A673 (cell line): ENCODE results near the gene UFL1. TPM values are rescaled to one million over a fixed set of nuclear protein-coding genes. Genes with fewer than 3 reads are reported as not detected.

ENCODE experiments used
- BruUV-seq: library from RNA; stranded (reverse); fragments of 400-500 nt; replicated peaks from 2 replicates; lab custom pipeline; 2021; lab: Mats Ljungman, UMichigan
- CTCF ChIA-PET: fragments of 300-600 bp; sonication (Branson Sonifier 250); formaldehyde crosslinking; loops from one replicate; lab custom pipeline; 2022; ENCODE audit warnings: antibody characterized with exemption; lab: Charles Lee
- POLR2A ChIA-PET: fragments of 300-600 bp; sonication (Branson Sonifier 250); formaldehyde crosslinking; loops from one replicate; lab custom pipeline; 2022; ENCODE audit warnings: antibody characterized with exemption; ENCODE audit not compliant: low non-redundant PET; lab: Charles Lee
- DNase-seq: peaks from one replicate; pipeline ENCODE4 v3.0.0-alpha.2; 2015; ENCODE audit warnings: low spot score
- H3K27ac ChIP-seq: fragments of 200-600 bp; sonication (generic); 2 replicates; pipeline ENCODE4 v1.5.1; 2016; ENCODE audit warnings: mixed run types, low read depth, mild to moderate bottlenecking, mixed read lengths, antibody characterized with exemption, low read length; ENCODE audit not compliant: poor library complexity, severe bottlenecking
- H3K27me3 ChIP-seq: fragments of 200-600 bp; sonication (generic); replicated peaks from 2 replicates; pipeline ENCODE4 v1.6.1; 2017; ENCODE audit warnings: mixed run types, low read depth, mild to moderate bottlenecking, mixed read lengths, antibody characterized with exemption, low read length; ENCODE audit not compliant: insufficient read depth, poor library complexity
- H3K36me3 ChIP-seq: fragments of 200-600 bp; sonication (generic); 2 replicates; pipeline ENCODE4 v1.6.1; 2016; ENCODE audit warnings: mixed run types, mild to moderate bottlenecking, mixed read lengths, antibody characterized with exemption, low read length; ENCODE audit not compliant: insufficient read depth, poor library complexity, severe bottlenecking
- H3K4me1 ChIP-seq: fragments of 200-600 bp; sonication (generic); 2 replicates; pipeline ENCODE4 v1.6.1; 2017; ENCODE audit warnings: mixed run types, mild to moderate bottlenecking, mixed read lengths, antibody characterized with exemption, low read length; ENCODE audit not compliant: insufficient read depth, poor library complexity, severe bottlenecking
- H3K4me3 ChIP-seq: fragments of 200-600 bp; sonication (generic); 2 replicates; pipeline ENCODE4 v1.5.1; 2016; ENCODE audit warnings: low read depth, mixed run types, mild to moderate bottlenecking, mixed read lengths, low read length; ENCODE audit not compliant: poor library complexity, severe bottlenecking
- H3K9me3 ChIP-seq: fragments of 200-600 bp; sonication (generic); 2 replicates; pipeline ENCODE4 v1.6.1; 2016; ENCODE audit warnings: mixed run types, low read depth, mild to moderate bottlenecking, mixed read lengths, antibody characterized with exemption, low read length; ENCODE audit not compliant: poor library complexity, severe bottlenecking
- EZH2 ChIP-seq: fragments of 200-600 bp; sonication (generic); IDR thresholded peaks from 2 replicates; pipeline ENCODE4 v1.6.1; 2017; ENCODE audit warnings: borderline replicate concordance, low read depth, mild to moderate bottlenecking, mixed read lengths, antibody characterized with exemption, low read length; ENCODE audit not compliant: poor library complexity, severe bottlenecking
- intact Hi-C: fragments of 100-400 bp; cut with micrococcal nuclease; formaldehyde crosslinking; loops from one replicate; pipeline ENCODE4 v1.10.0; 2022; ENCODE audit not compliant: unreplicated experiment
- total RNA-seq: library from RNA; stranded (reverse); gene quantifications from 2 replicates; pipeline ENCODE4 v1.2.3, GENCODE V29; 2021
- TF ChIP-seq, protein P1 (sequence below): fragments of 300-800, 200-600 bp; sonication (generic); conservative IDR thresholded peaks from 2 replicates; pipeline ENCODE4 v1.5.1; 2017; ENCODE audit warnings: low read depth, mild to moderate bottlenecking, antibody characterized with exemption, low read length, moderate library complexity, mixed read lengths

The UFL1 gene
- total RNA-seq, 1 experiment from 2014 or later, result 19.6 TPM

DNA sequence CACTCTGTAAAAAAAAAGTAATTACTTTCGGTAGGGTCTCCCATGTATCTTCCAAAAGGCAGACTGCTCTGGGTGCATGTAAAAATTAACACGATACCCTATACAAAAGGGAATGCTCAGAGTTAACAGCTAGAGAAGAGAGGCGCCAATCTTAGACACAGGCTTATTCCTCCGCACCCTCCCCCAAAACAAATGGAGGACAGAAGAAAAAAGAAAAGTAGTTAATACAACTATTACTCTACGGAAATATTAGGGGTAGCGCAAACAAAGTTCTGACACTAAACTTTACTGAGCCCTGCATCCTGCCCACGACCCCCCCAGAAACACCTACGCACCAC is 331 bp upstream of the UFL1 start:
- intact Hi-C loops, result loop anchor here (10.0 kb wide), 1 partner anchor 374 kb away; the partner anchor contains the start of gene NDUFAF4
- no peak for TF ChIP-seq EZH2
- TF ChIP-seq, protein P1, sequence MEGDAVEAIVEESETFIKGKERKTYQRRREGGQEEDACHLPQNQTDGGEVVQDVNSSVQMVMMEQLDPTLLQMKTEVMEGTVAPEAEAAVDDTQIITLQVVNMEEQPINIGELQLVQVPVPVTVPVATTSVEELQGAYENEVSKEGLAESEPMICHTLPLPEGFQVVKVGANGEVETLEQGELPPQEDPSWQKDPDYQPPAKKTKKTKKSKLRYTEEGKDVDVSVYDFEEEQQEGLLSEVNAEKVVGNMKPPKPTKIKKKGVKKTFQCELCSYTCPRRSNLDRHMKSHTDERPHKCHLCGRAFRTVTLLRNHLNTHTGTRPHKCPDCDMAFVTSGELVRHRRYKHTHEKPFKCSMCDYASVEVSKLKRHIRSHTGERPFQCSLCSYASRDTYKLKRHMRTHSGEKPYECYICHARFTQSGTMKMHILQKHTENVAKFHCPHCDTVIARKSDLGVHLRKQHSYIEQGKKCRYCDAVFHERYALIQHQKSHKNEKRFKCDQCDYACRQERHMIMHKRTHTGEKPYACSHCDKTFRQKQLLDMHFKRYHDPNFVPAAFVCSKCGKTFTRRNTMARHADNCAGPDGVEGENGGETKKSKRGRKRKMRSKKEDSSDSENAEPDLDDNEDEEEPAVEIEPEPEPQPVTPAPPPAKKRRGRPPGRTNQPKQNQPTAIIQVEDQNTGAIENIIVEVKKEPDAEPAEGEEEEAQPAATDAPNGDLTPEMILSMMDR, result no peak
- no peaks in the 10 kb centered on the region for H3K9me3 ChIP-seq
- peaks cover 21% of the 10 kb centered on the region for H3K36me3 ChIP-seq
- H3K4me1 ChIP-seq, result peaks cover 20% of the 10 kb centered on the region
- POLR2A ChIA-PET, result interaction anchor here (0.6 kb wide), 1 partner anchor 380 kb away, joined by 4 read pairs; no protein-coding TSS in a partner anchor
- H3K4me3 ChIP-seq, result peak overlapping the region; percentile 84
- H3K27me3 ChIP-seq, result no peaks in the 10 kb centered on the region
- peak overlapping the region; percentile 95 for H3K27ac ChIP-seq
- DNase-seq, result no peak
- CTCF ChIA-PET, result no interaction called here
- BruUV-seq, result no TSS peak

DNA sequence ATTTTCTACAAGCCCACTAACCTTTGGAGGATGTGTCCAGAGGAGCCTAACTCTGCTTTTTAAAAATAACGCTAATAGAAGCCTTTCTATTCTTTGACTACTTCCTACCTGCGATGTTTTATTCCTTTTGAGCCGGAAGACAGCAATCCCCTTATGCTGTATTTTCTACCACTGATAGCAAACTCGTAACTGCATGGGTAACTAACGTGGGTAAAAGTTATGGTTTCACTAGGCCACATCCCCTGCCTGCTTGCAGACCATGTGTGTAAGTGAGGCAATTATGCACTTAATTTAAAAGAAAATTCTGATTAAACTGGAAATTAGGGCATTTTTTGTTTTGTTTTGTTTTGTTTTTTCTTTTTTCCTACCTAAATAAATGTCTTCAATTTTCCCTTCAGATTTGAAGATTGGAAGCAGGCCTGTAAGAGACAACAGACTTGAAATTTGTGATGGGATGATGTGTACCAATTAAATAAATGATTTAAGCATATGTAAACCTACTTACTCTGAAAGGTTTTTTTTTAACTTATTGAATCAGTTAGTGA is 931 bp downstream of the UFL1 start:
- Histone ChIP-seq H3K36me3 (peaks cover 27% of the 10 kb centered on the region), H3K4me3 (peak overlapping the region; percentile 84), H3K27ac (peak overlapping the region; percentile 95), H3K4me1 (peaks cover 20% of the 10 kb centered on the region), H3K9me3 (no peaks in the 10 kb centered on the region), H3K27me3 (no peaks in the 10 kb centered on the region)
- ChIA-PET CTCF (no interaction called here), POLR2A (no interaction called here)
- intact Hi-C loops, result loop anchor here (10.0 kb wide), 1 partner anchor 372 kb away; the partner anchor contains the start of gene NDUFAF4
- TSS peak; percentile 62 for BruUV-seq
- no peak for TF ChIP-seq EZH2
- TF ChIP-seq, protein P1, result no peak
- DNase-seq, result peak; percentile 39

DNA sequence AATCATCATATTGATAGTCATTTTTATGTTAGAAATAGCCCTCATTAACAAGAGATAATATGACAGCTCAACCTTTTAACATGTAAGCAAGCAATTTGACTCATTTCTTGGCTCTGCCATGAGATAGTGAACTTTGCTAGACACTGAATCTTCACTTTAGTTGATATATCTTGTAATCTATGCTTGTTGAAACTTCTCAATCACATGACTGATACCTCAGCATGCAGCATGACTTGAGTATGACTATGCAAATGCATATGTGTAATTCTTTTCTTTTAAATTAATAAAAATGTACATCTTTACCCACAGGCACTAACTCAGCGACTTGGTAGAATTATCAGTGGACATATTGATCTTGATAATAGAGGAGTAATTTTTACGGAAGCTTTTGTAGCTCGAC is 6.6 kb downstream of the UFL1 start:
- ChIA-PET POLR2A (no interaction called here), CTCF (no interaction called here)
- peaks cover 6% of the 10 kb centered on the region for H3K4me1 ChIP-seq
- no peak for TF ChIP-seq EZH2
- TF ChIP-seq, protein P1, result no peak
- no peak overlapping the region for H3K27ac ChIP-seq
- BruUV-seq, result no TSS peak
- peaks cover 4% of the 10 kb centered on the region for H3K9me3 ChIP-seq
- peaks cover 80% of the 10 kb centered on the region for H3K36me3 ChIP-seq
- H3K4me3 ChIP-seq, result no peak overlapping the region
- H3K27me3 ChIP-seq, result no peaks in the 10 kb centered on the region
- no peak for DNase-seq
- intact Hi-C loops, result loop anchor here (10.0 kb wide), 1 partner anchor 367 kb away; the partner anchor contains the start of gene NDUFAF4
